ENCODE measurements around the gene GADD45G. TPM values are rescaled to one million over a fixed set of nuclear protein-coding genes. Genes with fewer than 3 reads are reported as not detected.

The GADD45G gene
- total and polyA plus RNA-seq, 2 of the 4 experiments (the other 2 are of a cell fraction): 0.15 TPM; not detected in 1

DNA sequence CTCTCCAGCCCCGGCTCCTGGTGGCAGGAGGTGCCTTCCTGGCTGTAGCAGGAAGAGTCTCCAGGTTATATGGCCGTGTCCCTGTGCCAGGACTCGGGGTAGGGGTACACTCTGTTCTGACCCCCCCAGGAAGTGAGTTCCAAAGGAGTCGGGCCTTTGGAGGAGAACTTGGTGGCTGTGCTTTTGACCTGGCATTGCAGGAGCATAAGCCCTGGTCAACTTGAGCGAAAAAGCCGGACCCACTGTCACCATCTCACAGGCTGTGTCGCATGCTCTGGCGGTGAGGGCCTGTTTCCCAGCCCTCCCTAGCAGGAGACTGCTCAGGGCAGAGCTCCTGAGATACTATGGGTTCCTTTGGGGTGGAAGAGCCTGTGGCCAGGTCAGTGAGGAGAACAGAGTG lies 36.0 kb downstream of the GADD45G start:
- no peak overlapping the region for H3K9ac ChIP-seq (ENCODE audit: low read depth, low read length)
- no peak overlapping the region for H3K4me3 ChIP-seq (ENCODE audit: insufficient read depth, low read depth, low read length)
- no peak overlapping the region for H3K4ac ChIP-seq (ENCODE audit: low read depth, low read length)
- CTCF ChIA-PET: no interaction called here
- POLR2A ChIA-PET (ENCODE audit: unreplicated experiment): no interaction called here
- H2AK9ac ChIP-seq (replicated peaks; ENCODE audit: low read depth, low read length, poor library complexity): no peak overlapping the region
- H2AFZ ChIP-seq (replicated peaks; ENCODE audit: low read length, poor library complexity): no peak overlapping the region
- no peak overlapping the region for H4K8ac ChIP-seq (ENCODE audit: low read depth in 2 of 2, low read length in 2 of 2)
- DNase-seq (no peak), ATAC-seq (ENCODE audit: low read depth) (no peak)
- H3K18ac ChIP-seq (ENCODE audit: low read depth, low read length): no peak overlapping the region
- no peak overlapping the region for H3K27ac ChIP-seq (ENCODE audit: insufficient read depth, low read length)
- H3K9me3 ChIP-seq (ENCODE audit: control insufficient read depth, insufficient read depth, low read length): no peaks in the 10 kb centered on the region
- H4K20me1 ChIP-seq (ENCODE audit: insufficient read depth, low read length): no peaks in the 10 kb centered on the region
- H2BK20ac ChIP-seq (ENCODE audit: low read depth, low read length): no peak overlapping the region
- no peak overlapping the region for H3K4me2 ChIP-seq (ENCODE audit: low read depth, low read length)
- H3K56ac ChIP-seq (ENCODE audit: extremely low read depth, insufficient read depth, low read length): no peak overlapping the region
- H2BK15ac ChIP-seq (ENCODE audit: low read depth, low read length): no peak overlapping the region
- WGBS, 2 experiments (ENCODE audit: extremely low coverage in 2 of 2, insufficient read length in 1 of 2): 29% methylated on average over 2 of the region's 8 CpGs; no CpG with 5 or more reads in 1 of the 2 experiments
- no peak overlapping the region for H4K5ac ChIP-seq (ENCODE audit: low read depth, low read length)
- in situ Hi-C loops (cut with MboI; ENCODE audit: low sequenced_read_pairs) (no loop called here), intact Hi-C loops (cut with micrococcal nuclease) (no loop called here), dilution Hi-C loops (cut with HindIII; ENCODE audit: low sequenced_read_pairs, unreplicated experiment) (no loop called here)
- TF ChIP-seq FOS (IDR thresholded peaks at IDR 0.05; ENCODE audit: low read depth, low read length) (no peak), BHLHE40 (IDR thresholded peaks at IDR 0.05; ENCODE audit: low read depth, low read length) (no peak), RAD21 (IDR thresholded peaks at IDR 0.05; ENCODE audit: low read length) (no peak), MXI1 (IDR thresholded peaks at IDR 0.05; ENCODE audit: borderline replicate concordance, low read depth, low read length) (no peak), NFE2L2 (IDR thresholded peaks at IDR 0.05; ENCODE audit: low read depth, low read length) (no peak), POLR2A (IDR thresholded peaks at IDR 0.05; ENCODE audit: low read depth, low read length) (no peak), CEBPB (IDR thresholded peaks at IDR 0.05; ENCODE audit: low read depth, low read length) (no peak), RCOR1 (IDR thresholded peaks at IDR 0.05; ENCODE audit: insufficient replicate concordance, low read length) (no peak)
- TF ChIP-seq, protein P1, sequence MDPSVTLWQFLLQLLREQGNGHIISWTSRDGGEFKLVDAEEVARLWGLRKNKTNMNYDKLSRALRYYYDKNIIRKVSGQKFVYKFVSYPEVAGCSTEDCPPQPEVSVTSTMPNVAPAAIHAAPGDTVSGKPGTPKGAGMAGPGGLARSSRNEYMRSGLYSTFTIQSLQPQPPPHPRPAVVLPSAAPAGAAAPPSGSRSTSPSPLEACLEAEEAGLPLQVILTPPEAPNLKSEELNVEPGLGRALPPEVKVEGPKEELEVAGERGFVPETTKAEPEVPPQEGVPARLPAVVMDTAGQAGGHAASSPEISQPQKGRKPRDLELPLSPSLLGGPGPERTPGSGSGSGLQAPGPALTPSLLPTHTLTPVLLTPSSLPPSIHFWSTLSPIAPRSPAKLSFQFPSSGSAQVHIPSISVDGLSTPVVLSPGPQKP (IDR thresholded peaks at IDR 0.05; ENCODE audit: borderline replicate concordance, low read depth, low read length): no peak
- no peak overlapping the region for H2BK120ac ChIP-seq (ENCODE audit: low read depth, low read length)
- no peak overlapping the region for H4K91ac ChIP-seq (ENCODE audit: insufficient read depth, low read depth, low read length)
- H3K79me1 ChIP-seq (ENCODE audit: low read depth in 1 of 2, low read length in 2 of 2): no peaks in the 10 kb centered on the region
- no peak overlapping the region for H2AK5ac ChIP-seq (ENCODE audit: low read depth, low read length)
- H3K23ac ChIP-seq (ENCODE audit: low read depth, low read length): no peak overlapping the region
- H2BK5ac ChIP-seq (ENCODE audit: low read depth, low read length, poor library complexity, severe bottlenecking): no peak overlapping the region
- no peak overlapping the region for H3K14ac ChIP-seq (replicated peaks; ENCODE audit: low read depth, low read length)
- H3K9me1 ChIP-seq (ENCODE audit: insufficient read depth, low read length): no peaks in the 10 kb centered on the region
- peaks cover 1% of the 10 kb centered on the region; the same call in 1 of the 2 replicates for H3K27me3 ChIP-seq (ENCODE audit: control insufficient read depth, insufficient read depth, low read length)
- no peaks in the 10 kb centered on the region for H3K4me1 ChIP-seq (ENCODE audit: control insufficient read depth, insufficient read depth, low read length)
- no peaks in the 10 kb centered on the region for H3K36me3 ChIP-seq (ENCODE audit: control insufficient read depth, insufficient read depth, low read length)
- no TSS peak for BruUV-seq (replicated peaks)
